K562 (cell line): ENCODE results near the gene KIAA1210. TPM values are rescaled to one million over a fixed set of nuclear protein-coding genes. Genes with fewer than 3 reads are reported as not detected.

Source experiments
- ATAC-seq: fragments of 200-7000 bp; cut with Tn5 transposase; 3 replicates; pipeline ENCODE4 v1.9.1; 2020; ENCODE audit warnings: moderate library complexity
- BruUV-seq: library from RNA; stranded (reverse); fragments of 400-500 nt; replicated peaks from 2 replicates; lab custom pipeline; 2021; lab: Mats Ljungman, UMichigan
- CTCF ChIA-PET: fragments of 300-600 bp; formaldehyde crosslinking; extraction: SDS; loops from one replicate; lab custom pipeline; 2021; ENCODE audit warnings: low intra/inter-chr PET ratio; lab: Yijun Ruan, JAX
- POLR2A ChIA-PET: fragments of 300-600, 350-650 bp; sonication (Branson Sonifier 250); formaldehyde crosslinking; extraction: SDS; loops from one replicate; lab custom pipeline; 2021; ENCODE audit warnings: antibody characterized with exemption, inconsistent platforms; lab: Yijun Ruan, JAX
- DNase-seq, 4 experiments: peaks; one replicate each; pipeline versions ENCODE4 v3.0.0 to v3.0.0-alpha.2; 2011 to 2018; ENCODE audit warnings: low spot score in 3 of 4, mixed read lengths in 3 of 4; ENCODE audit errors: extremely low read depth in 1 of 4
- FAIRE-seq: peaks from 2 replicates; lab custom pipeline; 2011; peaks lifted over from hg19 to GRCh38; lab: Jason Lieb, UNC
- H2AFZ ChIP-seq: 2 replicates; pipeline ENCODE4 v1.6.0; 2011; ENCODE audit warnings: low read depth, low read length, control low read depth, inconsistent platforms
- H3K27ac ChIP-seq: fragments of 200-600 bp; 3 replicates; pipeline ENCODE4 v1.8.0; 2011; ENCODE audit warnings: low read depth, mild to moderate bottlenecking, control low read depth, inconsistent platforms, low read length, moderate library complexity, mixed read lengths; ENCODE audit errors: extremely low read depth
- H3K27me3 ChIP-seq, 2 experiments: fragments of 300-600 bp in 1 of 2; 2 replicates in 1 of 2; 3 replicates in 1 of 2; pipeline versions ENCODE4 v1.6.0 to v1.8.0; 2011; ENCODE audit warnings: inconsistent platforms in 2 of 2, low read length in 2 of 2, mild to moderate bottlenecking in 1 of 2, mixed read lengths in 1 of 2, moderate library complexity in 1 of 2; ENCODE audit not compliant: control insufficient read depth in 2 of 2, insufficient read depth in 2 of 2
- H3K36me3 ChIP-seq: fragments of 300-600 bp; 3 replicates; pipeline ENCODE4 v1.8.0; 2011; ENCODE audit warnings: mild to moderate bottlenecking, low read length, inconsistent platforms; ENCODE audit not compliant: control insufficient read depth, insufficient read depth
- H3K4me1 ChIP-seq, 2 experiments: fragments of 200-600 bp in 1 of 2; replicated peaks in 1 of 2; 2 replicates in 1 of 2; 3 replicates in 1 of 2; pipeline versions ENCODE4 v1.5.1 to v1.8.0; 2011; ENCODE audit warnings: inconsistent platforms in 2 of 2, low read length in 2 of 2, mild to moderate bottlenecking in 1 of 2, mixed read lengths in 1 of 2, moderate library complexity in 1 of 2; ENCODE audit not compliant: control insufficient read depth in 2 of 2, insufficient read depth in 2 of 2
- H3K4me2 ChIP-seq: 2 replicates; pipeline ENCODE4 v1.6.1; 2011; ENCODE audit warnings: low read length, control low read depth, inconsistent platforms, mixed read lengths; ENCODE audit not compliant: insufficient read depth
- H3K4me3 ChIP-seq: fragments of 200-600 bp; sonication (generic), shearing (Covaris generic); 2 replicates; pipeline ENCODE4 v1.5.1; 2016; ENCODE audit warnings: control low read depth, inconsistent platforms
- H3K79me2 ChIP-seq: fragments of 200-600 bp; 3 replicates; pipeline ENCODE4 v1.8.0; 2011; ENCODE audit warnings: low read length, inconsistent platforms; ENCODE audit not compliant: control insufficient read depth, insufficient read depth
- H3K9ac ChIP-seq, 2 experiments: 2 replicates each; pipeline versions ENCODE4 v1.6.0 to v1.6.1; 2011; ENCODE audit warnings: low read depth in 2 of 2, low read length in 2 of 2, control low read depth in 1 of 2, inconsistent platforms in 1 of 2, mild to moderate bottlenecking in 1 of 2, mixed read lengths in 1 of 2; ENCODE audit not compliant: insufficient read depth in 1 of 2
- H3K9me1 ChIP-seq: one replicate; pipeline ENCODE4 v1.6.0; 2011; ENCODE audit warnings: inconsistent platforms, mild to moderate bottlenecking, low read length, moderate library complexity; ENCODE audit not compliant: control insufficient read depth, insufficient read depth
- H3K9me3 ChIP-seq: replicated peaks from 2 replicates; pipeline ENCODE4 v1.5.1; 2011; ENCODE audit warnings: low read depth, low read length, inconsistent platforms; ENCODE audit not compliant: control insufficient read depth, insufficient read depth
- H4K20me1 ChIP-seq: replicated peaks from 2 replicates; pipeline ENCODE4 v1.6.1; 2011; ENCODE audit warnings: low read length, inconsistent platforms, mixed read lengths; ENCODE audit not compliant: control insufficient read depth, insufficient read depth
- GTF2E2 ChIP-seq: fragments of 200-800 bp; sonication (Bioruptor generic); IDR thresholded peaks from 2 replicates; pipeline ENCODE4 v1.6.1; 2016; ENCODE audit warnings: missing genetic modification characterization, missing compliant biosample characterization
- MEIS2 ChIP-seq: fragments of 450-650 bp; IDR thresholded peaks from 2 replicates; pipeline ENCODE4 v1.6.1; 2014; ENCODE audit warnings: mild to moderate bottlenecking; ENCODE audit not compliant: partially characterized antibody
- NFE2L1 ChIP-seq: fragments of 450-650 bp; IDR thresholded peaks from 2 replicates; pipeline ENCODE4 v1.6.1; 2016; ENCODE audit warnings: missing genetic modification characterization, low read depth, mild to moderate bottlenecking, missing compliant biosample characterization, moderate library complexity, borderline replicate concordance
- NFYB ChIP-seq: IDR thresholded peaks from 2 replicates; pipeline ENCODE4 v1.6.1; 2011; ENCODE audit warnings: mild to moderate bottlenecking, moderate library complexity; ENCODE audit not compliant: insufficient read length; ENCODE audit errors: extremely low read depth
- OTX1 ChIP-seq: fragments of 450-650 bp; formaldehyde crosslinking; IDR thresholded peaks from 2 replicates; pipeline ENCODE4 v1.4.0; 2022; ENCODE audit warnings: mild to moderate bottlenecking
- PRPF4 ChIP-seq: fragments of 200-400 bp; formaldehyde crosslinking; IDR thresholded peaks from one replicate; pipeline ENCODE4 v1.6.1; 2017; ENCODE audit warnings: low read length, low read depth, mild to moderate bottlenecking; ENCODE audit not compliant: insufficient read depth, poor library complexity, severe bottlenecking
- ZNF274 ChIP-seq: IDR thresholded peaks from 2 replicates; pipeline ENCODE4 v1.6.1; 2011; ENCODE audit warnings: low read depth, mild to moderate bottlenecking, low read length, moderate library complexity, borderline replicate concordance
- ZNF57 ChIP-seq: fragments of 450-650 bp; formaldehyde crosslinking; IDR thresholded peaks from 2 replicates; pipeline ENCODE4 v1.4.0; 2020; ENCODE audit warnings: mild to moderate bottlenecking, moderate library complexity
- WGBS: fragments of 100-300 bp; shearing (Covaris generic); methylation state at CpG from one replicate; pipeline ENCODE4 v1.1.6; 2016; ENCODE audit warnings: low coverage, mixed read lengths; ENCODE audit not compliant: insufficient coverage; ENCODE audit errors: missing lambda C conversion rate; 5-methylcytosine and 5-hydroxymethylcytosine counted together
- in situ Hi-C: fragments of 300-500 bp; cut with MboI; formaldehyde crosslinking; loops from 4 replicates; pipeline ENCODE4 v1.15.0; 2018; ENCODE audit warnings: inconsistent platforms, mixed read lengths
- intact Hi-C: fragments of 100-400 bp; cut with micrococcal nuclease; formaldehyde crosslinking; loops from 2 replicates; pipeline ENCODE4 v1.14.2; 2022
- polyA plus RNA-seq, 8 experiments: library from polyadenylated mRNA; depleted of rRNA in 4 of 8; stranded (reverse) in 5 of 8; unstranded in 3 of 8; fragments of >200 nt; fragmentation: Nextera tagmentation in 2 of 8; fragmentation: Illumina TruSeq in 1 of 8; extraction: Ambion mirVana in 2 of 8; extraction: Trizol in 1 of 8; gene quantifications; 2 replicates each; pipeline versions ENCODE4 v1.2.1 to v1.2.3, GENCODE V29; 2011 to 2014; ENCODE audit warnings: inconsistent platforms in 1 of 8, missing spikeins in 1 of 8
- total RNA-seq, 7 experiments: library from RNA; depleted of rRNA in 6 of 7; stranded (reverse); fragments of >200 nt in 6 of 7; fragmentation: Illumina TruSeq in 2 of 7; extraction: Trizol in 2 of 7; gene quantifications; 2 replicates each; pipeline versions ENCODE4 v1.2.1 to v1.2.3, GENCODE V29; 2011 to 2021; ENCODE audit warnings: low replicate concordance in 1 of 7
- TF ChIP-seq, protein P1 (sequence below): sonication (generic); formaldehyde crosslinking; IDR thresholded peaks from 2 replicates; pipeline ENCODE4 v1.8.0; 2022; ENCODE audit warnings: mild to moderate bottlenecking, missing genetic modification reagents
- TF ChIP-seq, protein P2 (sequence below): conservative IDR thresholded peaks from 2 replicates; pipeline ENCODE4 v1.6.1; 2011; ENCODE audit warnings: low read depth, mild to moderate bottlenecking, low read length; ENCODE audit not compliant: control insufficient read depth

The KIAA1210 gene
- total and polyA plus RNA-seq, 9 of the 15 experiments (the other 6 are each of a cell fraction or from before 2014, with no cell fraction given) = not detected

DNA sequence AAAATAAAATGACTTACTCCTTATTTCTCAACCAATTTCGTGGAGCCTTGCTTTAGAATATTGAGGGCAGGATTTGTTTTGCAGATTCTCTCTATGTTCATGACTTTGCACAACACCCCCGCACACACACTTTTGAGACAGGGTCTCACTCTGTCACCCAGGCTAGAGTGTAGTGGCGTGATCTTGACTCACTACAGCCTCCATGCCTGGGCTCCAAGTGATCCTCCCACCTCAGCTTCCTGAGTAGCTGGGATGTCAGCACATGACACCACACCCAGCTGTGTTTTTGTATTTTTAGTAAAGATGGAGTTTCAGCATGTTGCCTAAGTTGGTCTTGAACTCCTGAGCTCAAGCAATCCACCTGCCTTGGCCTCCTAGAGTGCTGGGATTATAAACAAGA, 42.8 kb downstream of the KIAA1210 start:
- FAIRE-seq = no peak
- CTCF ChIA-PET = no interaction called here
- BruUV-seq = no TSS peak

DNA sequence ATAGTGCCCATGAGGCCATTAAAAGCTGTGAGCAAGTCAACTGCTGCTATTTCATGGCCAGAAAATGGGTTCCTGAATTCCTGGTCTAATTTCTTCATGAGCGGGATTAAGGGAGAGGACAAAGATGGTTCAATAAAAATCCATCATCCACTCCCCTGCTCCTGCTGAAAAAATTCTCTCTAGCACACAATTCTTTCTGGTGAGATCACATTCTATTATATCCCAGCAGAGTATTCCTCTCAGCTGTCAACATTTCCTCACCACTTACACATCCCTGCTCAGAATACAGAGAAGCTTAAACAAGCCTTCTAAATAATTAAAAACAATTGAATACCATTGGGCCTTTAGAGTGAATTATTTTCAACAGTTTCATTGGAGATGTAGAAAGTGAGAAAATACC, 45.3 kb downstream of the KIAA1210 start:
- Histone ChIP-seq H2AFZ (no peak overlapping the region), H3K36me3 (no peaks in the 10 kb centered on the region), H3K4me2 (no peak overlapping the region), H3K9me3 (no peaks in the 10 kb centered on the region), H3K79me2 (no peaks in the 10 kb centered on the region), H3K4me3 (no peak overlapping the region), H3K9me1 (no peaks in the 10 kb centered on the region), H4K20me1 (no peaks in the 10 kb centered on the region), H3K27ac (no peak overlapping the region), H3K9ac (no peak overlapping the region), H3K4me1 (no peaks in the 10 kb centered on the region), H3K27me3 (peaks cover 2 to 20% of the 10 kb centered on the region in 2 experiments; a peak in 4 of 5 replicates)
- in situ Hi-C loops (no loop called here), intact Hi-C loops (no loop called here)
- no peak for ATAC-seq
- no peak for DNase-seq
- CTCF ChIA-PET = no interaction called here
- FAIRE-seq = no peak
- 0% methylated on average over 1 of the region's 1 CpG for WGBS
- no TSS peak for BruUV-seq
- POLR2A ChIA-PET = no interaction called here
- TF ChIP-seq NFE2L1 (tag) = no peak
- no peak for TF ChIP-seq MEIS2
- TF ChIP-seq ZNF57 (CRISPR knock-in tag) = no peak
- TF ChIP-seq PRPF4 = no peak
- no peak for TF ChIP-seq ZNF274
- TF ChIP-seq OTX1 (CRISPR knock-in tag) = no peak
- TF ChIP-seq, protein P1, sequence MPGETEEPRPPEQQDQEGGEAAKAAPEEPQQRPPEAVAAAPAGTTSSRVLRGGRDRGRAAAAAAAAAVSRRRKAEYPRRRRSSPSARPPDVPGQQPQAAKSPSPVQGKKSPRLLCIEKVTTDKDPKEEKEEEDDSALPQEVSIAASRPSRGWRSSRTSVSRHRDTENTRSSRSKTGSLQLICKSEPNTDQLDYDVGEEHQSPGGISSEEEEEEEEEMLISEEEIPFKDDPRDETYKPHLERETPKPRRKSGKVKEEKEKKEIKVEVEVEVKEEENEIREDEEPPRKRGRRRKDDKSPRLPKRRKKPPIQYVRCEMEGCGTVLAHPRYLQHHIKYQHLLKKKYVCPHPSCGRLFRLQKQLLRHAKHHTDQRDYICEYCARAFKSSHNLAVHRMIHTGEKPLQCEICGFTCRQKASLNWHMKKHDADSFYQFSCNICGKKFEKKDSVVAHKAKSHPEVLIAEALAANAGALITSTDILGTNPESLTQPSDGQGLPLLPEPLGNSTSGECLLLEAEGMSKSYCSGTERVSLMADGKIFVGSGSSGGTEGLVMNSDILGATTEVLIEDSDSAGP (CRISPR knock-in tag) = no peak
- no peak for TF ChIP-seq GTF2E2 (tag)
- TF ChIP-seq NFYB = no peak

More for the DNA sequence above, 42.8 kb downstream of the KIAA1210 start:
- H3K4me1 ChIP-seq = no peaks in the 10 kb centered on the region
- TF ChIP-seq, protein P2, sequence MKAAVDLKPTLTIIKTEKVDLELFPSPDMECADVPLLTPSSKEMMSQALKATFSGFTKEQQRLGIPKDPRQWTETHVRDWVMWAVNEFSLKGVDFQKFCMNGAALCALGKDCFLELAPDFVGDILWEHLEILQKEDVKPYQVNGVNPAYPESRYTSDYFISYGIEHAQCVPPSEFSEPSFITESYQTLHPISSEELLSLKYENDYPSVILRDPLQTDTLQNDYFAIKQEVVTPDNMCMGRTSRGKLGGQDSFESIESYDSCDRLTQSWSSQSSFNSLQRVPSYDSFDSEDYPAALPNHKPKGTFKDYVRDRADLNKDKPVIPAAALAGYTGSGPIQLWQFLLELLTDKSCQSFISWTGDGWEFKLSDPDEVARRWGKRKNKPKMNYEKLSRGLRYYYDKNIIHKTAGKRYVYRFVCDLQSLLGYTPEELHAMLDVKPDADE = no peak
- H3K9me1 ChIP-seq = no peaks in the 10 kb centered on the region
- H3K27ac ChIP-seq = no peak overlapping the region
- POLR2A ChIA-PET = interaction anchor here (1.3 kb wide), 1 partner anchor 9 kb away, joined by 4 read pairs; no protein-coding TSS in a partner anchor
- H3K4me2 ChIP-seq = no peak overlapping the region
- in situ Hi-C loops (no loop called here), intact Hi-C loops (no loop called here)
- H3K9me3 ChIP-seq = no peaks in the 10 kb centered on the region
- peaks cover 2 to 16% of the 10 kb centered on the region in 2 experiments; a peak in 4 of 5 replicates for H3K27me3 ChIP-seq
- H3K9ac ChIP-seq = no peak overlapping the region
- 0% methylated on average over 3 of the region's 3 CpGs for WGBS
- H3K79me2 ChIP-seq = no peaks in the 10 kb centered on the region
- DNase-seq (no peak), ATAC-seq (no peak)
- H2AFZ ChIP-seq = no peak overlapping the region
- no peaks in the 10 kb centered on the region for H3K36me3 ChIP-seq
- no peak overlapping the region for H3K4me3 ChIP-seq
- H4K20me1 ChIP-seq = no peaks in the 10 kb centered on the region
